Measurements from ENCODE around the gene MEI4. TPM values are rescaled to one million over a fixed set of nuclear protein-coding genes. Genes with fewer than 3 reads are reported as not detected.

The MEI4 gene
- total RNA-seq, 1 donor from 2014 or later, result 1.5 TPM

DNA sequence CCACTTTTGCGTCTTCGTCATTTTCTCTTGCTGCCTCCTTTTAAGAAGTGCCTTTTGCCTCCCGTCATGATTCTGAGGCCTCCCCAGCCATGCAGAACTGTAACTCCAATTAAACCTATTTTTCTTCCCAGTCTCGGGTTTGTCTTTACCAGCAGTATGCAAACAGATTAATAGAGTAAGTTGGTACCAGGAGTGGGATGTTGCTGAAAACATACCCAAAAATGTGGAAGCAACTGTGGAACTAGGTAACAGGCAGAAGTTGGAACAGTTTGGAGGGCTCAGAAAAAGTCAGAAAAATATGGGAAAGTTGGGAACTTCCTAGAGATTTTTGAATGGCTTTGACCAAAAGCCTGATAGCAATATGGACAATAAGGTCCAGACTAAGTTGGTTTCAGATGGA is 309.2 kb downstream of the MEI4 start:
- H3K4me1 Mint-ChIP-seq, result no peaks in the 10 kb centered on the region
- H3K4me3 Mint-ChIP-seq, result no peak overlapping the region
- peaks cover 48% of the 10 kb centered on the region for H3K9me3 Mint-ChIP-seq
- TF ChIP-seq, protein P1, sequence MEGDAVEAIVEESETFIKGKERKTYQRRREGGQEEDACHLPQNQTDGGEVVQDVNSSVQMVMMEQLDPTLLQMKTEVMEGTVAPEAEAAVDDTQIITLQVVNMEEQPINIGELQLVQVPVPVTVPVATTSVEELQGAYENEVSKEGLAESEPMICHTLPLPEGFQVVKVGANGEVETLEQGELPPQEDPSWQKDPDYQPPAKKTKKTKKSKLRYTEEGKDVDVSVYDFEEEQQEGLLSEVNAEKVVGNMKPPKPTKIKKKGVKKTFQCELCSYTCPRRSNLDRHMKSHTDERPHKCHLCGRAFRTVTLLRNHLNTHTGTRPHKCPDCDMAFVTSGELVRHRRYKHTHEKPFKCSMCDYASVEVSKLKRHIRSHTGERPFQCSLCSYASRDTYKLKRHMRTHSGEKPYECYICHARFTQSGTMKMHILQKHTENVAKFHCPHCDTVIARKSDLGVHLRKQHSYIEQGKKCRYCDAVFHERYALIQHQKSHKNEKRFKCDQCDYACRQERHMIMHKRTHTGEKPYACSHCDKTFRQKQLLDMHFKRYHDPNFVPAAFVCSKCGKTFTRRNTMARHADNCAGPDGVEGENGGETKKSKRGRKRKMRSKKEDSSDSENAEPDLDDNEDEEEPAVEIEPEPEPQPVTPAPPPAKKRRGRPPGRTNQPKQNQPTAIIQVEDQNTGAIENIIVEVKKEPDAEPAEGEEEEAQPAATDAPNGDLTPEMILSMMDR (IDR thresholded peaks at IDR 0.05; ENCODE audit: unreplicated experiment), result no peak
- no peak overlapping the region for H3K27ac Mint-ChIP-seq
- no peaks in the 10 kb centered on the region for H3K36me3 Mint-ChIP-seq
- no peak for DNase-seq (ENCODE audit: low spot score in 2 of 2, unreplicated experiment in 2 of 2)
- no peaks in the 10 kb centered on the region for H3K27me3 Mint-ChIP-seq (ENCODE audit: low read depth)

DNA sequence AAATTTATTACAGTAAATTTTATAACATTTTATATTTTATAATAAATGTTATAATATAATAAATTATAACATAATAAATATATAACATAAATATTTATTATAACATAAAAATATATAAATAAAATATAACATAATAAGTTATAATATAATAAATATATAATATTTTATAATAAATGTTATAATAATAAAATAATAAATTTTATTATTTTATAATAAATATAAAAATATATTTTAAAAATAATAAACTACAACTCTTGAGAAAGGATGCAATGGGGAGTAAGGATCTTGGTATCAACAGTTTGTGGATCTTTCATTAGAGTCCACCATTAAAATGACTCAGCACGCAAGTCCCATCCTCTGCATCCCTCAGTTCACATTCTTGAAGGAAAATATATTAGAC is 312.6 kb downstream of the MEI4 start:
- TF ChIP-seq, protein P1 (IDR thresholded peaks at IDR 0.05; ENCODE audit: unreplicated experiment), result no peak
- DNase-seq (ENCODE audit: low spot score in 2 of 2, unreplicated experiment in 2 of 2), result no peak
- no peak overlapping the region for H3K27ac Mint-ChIP-seq
- no peaks in the 10 kb centered on the region for H3K27me3 Mint-ChIP-seq (ENCODE audit: low read depth)
- H3K9me3 Mint-ChIP-seq, result peaks cover 46% of the 10 kb centered on the region
- no peak overlapping the region for H3K4me3 Mint-ChIP-seq
- H3K4me1 Mint-ChIP-seq, result no peaks in the 10 kb centered on the region
- no peaks in the 10 kb centered on the region for H3K36me3 Mint-ChIP-seq

DNA sequence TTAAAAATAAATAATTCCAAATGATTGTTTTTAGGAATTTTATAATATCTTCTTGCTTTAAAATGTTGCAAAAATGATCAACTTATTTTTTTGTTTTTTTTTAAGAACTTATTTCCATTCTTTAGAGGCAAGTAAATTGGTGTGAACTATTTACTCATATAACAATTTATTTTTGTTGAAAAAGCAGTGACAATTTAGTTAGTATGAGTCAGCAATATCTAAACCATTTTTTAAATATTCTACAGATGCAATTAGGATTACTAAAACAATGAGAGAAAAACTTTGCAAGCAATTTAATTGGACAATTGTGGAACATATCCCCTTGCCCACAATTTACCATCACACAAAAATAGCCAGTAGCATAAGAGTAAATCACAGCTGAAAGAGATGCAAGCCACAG is 319.5 kb downstream of the MEI4 start:
- Mint-ChIP-seq H3K4me1 (no peaks in the 10 kb centered on the region), H3K9me3 (peaks cover 29% of the 10 kb centered on the region), H3K27ac (no peak overlapping the region), H3K27me3 (ENCODE audit: low read depth) (no peaks in the 10 kb centered on the region), H3K4me3 (no peak overlapping the region), H3K36me3 (no peaks in the 10 kb centered on the region)
- no peak for DNase-seq (ENCODE audit: low spot score in 2 of 2, unreplicated experiment in 2 of 2)
- TF ChIP-seq, protein P1 (IDR thresholded peaks at IDR 0.05; ENCODE audit: unreplicated experiment), result no peak

Other genes with a start within 250 kb of the MEI4 start
- 0.20 to 0.38 TPM (median 0.25 TPM) in 3 replicates for gene HTR1B, start 189.5 kb upstream of the MEI4 start, total RNA-seq